ENCODE measurements around the gene GSK3B.
"Not testable (repeated sequence)": the region's sequence is repeated elsewhere in the genome, so short reads cannot be mapped to it uniquely, and the experiment has no call there.

Gene GSK3B

DNA sequence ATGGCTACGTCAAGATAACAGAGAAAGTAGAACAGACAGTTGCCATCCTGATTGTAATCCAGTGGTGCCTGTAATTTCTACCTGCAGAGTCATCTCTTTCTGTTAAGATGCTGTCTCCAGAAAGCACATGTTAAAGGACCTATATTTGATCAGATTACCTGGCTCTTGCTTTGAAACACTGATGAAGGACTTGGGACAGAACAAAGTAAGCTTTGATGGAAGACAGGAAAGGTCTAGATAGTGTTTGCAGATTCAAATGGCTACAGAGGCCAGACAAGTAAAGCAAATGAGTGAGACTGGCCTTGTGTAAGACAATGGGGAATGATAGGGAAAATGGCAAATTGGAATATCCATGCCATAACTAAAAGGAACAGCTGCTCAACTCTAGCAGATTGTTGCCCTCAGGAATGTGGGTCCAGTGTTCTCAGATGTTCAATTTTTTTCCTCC is 1.8 kb upstream of the GSK3B start:
- no peak for DNase-seq (ENCODE audit: low spot score)

DNA sequence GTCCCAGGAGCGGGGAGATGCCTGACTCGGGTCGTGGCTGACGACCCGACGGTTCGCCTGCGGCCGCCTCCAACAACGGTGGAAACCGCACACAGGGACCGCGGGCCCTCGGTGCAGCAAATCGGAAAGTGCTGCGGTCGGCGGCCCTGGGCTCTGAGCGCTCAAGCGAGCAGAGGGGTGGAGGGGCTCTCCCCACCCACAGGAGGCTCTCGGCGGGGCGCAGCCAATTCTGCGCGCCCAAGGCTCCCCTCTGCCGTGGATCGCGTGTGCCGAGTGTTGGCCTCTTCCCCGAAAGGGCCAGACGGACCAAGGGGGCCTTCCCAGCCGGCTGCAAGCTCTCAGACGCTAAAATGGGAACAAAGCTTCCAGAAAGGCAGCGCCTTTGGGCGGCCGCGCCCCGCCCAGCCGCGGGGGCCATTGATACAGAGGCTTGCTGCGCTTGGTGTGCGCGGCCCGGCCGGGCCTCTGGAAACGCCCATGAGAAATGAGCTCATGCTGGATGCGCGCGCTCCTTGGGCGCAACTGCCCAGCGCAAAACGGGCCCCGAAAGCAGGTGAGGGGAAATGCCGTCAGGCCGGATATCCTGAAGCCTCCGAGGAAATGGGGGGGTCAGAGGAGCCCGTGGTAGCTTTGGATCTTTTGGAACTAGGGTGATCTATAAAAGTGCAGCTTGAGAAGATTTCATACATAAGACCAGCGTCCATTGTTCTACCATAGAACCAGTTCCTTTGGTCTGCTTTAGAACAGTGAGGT is 1.2 kb upstream of the GSK3B start:
- DNase-seq (ENCODE audit: low spot score): peak; percentile 78

DNA sequence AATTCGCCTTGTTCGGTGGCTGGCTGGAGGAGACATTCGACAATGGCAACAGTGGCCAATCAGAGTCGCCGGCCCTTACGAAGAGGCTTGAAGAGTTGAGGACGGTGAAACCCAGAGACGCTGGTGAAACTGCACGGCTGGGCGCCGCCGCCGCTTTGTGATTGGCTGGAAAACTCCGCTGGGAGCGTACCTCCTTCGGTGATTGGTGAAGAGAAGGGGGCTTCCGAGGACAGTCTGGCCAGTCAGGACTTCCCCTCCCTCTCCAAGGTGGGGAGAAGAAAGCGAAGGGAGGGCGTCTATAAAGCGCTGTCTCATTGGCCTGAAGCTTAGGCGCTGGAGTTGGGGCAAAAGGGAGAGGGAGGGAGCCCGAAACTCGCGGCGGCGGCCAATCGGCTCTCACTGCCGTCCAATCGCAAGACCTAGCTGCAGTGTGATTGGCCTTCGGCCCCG is 554 bp upstream of the GSK3B start:
- DNase-seq (ENCODE audit: low spot score): peak; percentile 100

DNA sequence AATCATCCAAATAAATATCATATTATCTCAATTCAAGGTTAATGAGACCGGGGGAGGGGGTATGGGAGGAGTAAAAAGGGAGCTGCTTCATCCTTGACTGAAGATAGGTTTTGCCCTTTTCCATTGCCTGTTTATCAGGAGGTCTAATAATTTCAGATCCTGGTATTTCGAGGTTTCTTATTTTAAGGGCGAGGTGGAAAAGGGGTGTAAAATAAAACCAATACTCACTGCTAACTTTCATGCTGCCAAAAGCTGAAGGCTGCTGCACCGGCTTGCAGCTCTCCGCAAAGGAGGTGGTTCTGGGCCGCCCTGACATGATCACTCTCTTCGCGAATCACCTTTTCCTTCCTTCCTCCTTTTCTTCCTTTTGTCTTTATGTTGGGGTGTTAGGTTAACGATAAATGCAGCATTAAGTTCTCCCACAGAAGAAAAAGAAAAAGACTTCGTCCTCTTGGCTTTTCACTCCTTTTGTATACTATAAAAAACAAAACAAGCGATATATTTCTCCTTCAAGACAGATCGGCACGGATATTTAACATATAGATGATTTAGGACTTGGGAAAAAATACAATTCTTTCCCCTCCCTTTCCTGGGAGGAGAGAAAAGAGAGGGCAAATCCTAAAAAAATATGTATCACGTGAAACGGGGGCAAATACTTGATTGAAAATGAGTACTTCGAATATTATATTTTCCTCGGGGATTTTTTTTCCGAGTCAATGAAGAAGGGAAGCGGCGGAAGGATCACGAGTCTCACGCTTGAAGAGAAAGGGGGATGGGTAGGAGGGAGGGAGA is 932 bp downstream of the GSK3B start:
- DNase-seq (ENCODE audit: low spot score): peak; percentile 79

DNA sequence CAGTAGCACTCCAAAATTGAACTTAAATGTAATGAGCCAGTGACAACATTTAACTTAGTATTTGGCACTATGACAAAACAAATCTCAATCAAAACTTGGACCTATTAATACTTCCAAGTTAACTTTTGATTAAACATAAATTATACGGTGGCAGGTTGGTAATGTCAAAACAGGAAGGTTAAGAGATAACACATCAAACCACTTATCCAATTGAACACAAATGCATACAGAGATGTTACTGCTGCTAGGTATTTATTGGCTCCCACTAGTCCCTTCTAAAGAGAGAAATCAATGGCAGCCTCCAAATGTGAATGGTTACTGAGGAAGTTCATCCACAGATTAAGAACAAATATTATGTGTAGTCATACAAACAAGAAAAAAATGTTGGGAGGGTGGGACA is 1.8 kb downstream of the GSK3B start:
- DNase-seq (ENCODE audit: low spot score): peak; percentile 31

DNA sequence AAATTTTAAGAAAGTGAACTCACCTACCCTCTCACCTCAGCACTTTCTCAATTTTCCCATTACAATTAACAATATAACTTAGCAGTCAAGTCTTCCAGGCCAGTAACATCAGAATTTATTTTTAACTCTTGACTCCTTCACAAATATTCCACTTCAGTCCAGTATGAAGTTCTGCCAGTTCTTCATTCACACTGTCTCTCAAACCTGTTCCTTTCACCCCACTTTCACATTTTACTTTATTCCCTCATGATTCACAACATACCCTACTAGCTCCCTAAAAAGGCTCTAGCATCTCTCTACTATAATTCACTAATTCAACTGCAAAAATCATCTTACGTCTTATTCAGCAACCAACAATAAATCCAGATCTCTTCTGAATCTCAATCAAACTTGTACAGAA is 3.8 kb downstream of the GSK3B start:
- no peak for DNase-seq (ENCODE audit: low spot score)

DNA sequence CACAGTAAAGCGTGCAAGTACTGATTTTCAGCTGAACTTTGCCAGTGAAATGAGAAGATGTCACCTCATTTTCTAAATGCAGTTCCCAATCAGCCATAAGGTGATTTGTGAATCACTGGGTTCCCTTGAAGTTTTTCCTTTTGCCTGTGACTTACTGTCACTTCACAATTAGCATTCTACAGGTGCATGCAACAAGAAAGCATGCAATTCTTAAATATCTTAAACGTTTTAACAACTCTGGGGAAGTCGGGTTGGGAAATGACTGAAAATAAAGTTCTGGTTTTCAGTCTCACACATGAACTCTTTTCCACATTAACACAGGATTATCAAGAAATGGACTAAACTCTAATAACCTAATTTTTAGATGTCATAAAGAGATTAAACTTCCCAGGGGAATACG is 5.2 kb downstream of the GSK3B start:
- DNase-seq (ENCODE audit: low spot score): no peak

DNA sequence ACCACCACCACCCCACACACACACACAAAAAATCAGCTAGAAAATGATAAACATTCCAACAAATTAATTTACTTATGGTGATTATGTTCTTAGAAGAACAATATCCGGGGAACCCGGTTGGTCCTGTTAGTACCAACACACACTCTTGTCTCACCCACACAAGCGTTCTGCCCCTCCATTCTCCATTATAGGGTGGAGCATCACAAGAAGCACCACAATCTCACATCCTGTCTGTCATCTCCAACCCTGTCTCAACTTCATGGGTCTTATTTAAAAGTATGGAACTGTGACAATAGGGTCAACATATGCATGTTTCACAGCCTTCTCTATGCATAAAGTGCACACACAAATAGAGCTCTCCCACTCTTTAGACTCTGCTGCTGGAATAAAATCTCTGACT is 5.6 kb downstream of the GSK3B start:
- DNase-seq (ENCODE audit: low spot score): peak; percentile 7

DNA sequence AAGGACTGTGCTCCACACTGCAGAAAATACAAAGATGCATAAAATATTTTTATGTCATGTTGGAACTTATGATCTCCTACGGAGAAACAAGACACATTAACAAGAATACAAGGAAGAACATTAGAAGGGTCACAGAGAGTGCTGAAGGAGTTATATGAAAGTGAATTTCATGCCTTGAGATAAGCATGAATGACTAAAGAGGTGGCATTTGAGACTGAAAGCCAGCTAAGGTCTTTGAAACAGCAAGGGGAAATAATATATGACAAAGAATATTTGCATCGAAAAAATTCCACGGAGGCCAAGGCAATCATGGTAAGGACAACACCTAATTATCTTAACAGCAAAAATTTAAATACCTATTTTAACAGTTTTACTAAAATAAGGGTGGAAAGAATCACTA is 12.5 kb downstream of the GSK3B start:
- no peak for DNase-seq (ENCODE audit: low spot score)

DNA sequence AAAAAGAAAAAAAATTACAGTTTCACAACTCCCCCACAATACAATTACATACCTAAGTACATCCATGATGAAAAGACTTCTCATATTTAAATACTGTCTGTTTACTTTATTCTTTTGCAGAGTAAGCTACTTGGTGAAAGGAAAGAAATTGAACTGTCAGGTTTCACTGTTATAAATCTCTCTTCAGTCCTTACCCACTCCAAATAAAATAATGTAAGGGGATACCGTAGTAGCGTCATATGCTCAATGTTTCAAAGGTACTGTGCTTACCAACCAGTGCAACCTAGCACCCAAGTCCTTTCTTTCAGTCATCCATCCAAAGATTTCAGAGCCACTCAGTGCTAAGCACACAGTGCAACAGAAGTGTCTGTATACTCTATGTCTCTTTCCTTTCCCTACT is 13.4 kb downstream of the GSK3B start:
- no peak for DNase-seq (ENCODE audit: low spot score)

DNA sequence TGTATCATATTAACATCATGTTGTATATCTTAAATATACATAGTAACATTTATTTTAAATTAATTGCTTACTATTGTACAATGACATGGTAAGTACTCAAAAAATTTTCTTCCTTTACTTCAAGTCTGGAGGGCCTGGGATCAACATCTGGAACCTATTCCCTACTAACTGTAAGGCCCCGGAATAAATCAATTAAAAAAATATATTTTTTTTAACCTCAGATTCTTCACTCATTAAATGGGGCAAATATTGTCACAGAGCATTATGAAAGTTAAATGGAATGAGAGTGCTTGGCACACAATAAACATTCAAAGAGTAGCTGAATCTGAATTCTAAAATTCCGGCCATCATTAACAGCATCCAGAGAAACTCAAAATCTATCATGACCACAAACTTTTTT is 16.5 kb downstream of the GSK3B start:
- no peak for DNase-seq (ENCODE audit: low spot score)

DNA sequence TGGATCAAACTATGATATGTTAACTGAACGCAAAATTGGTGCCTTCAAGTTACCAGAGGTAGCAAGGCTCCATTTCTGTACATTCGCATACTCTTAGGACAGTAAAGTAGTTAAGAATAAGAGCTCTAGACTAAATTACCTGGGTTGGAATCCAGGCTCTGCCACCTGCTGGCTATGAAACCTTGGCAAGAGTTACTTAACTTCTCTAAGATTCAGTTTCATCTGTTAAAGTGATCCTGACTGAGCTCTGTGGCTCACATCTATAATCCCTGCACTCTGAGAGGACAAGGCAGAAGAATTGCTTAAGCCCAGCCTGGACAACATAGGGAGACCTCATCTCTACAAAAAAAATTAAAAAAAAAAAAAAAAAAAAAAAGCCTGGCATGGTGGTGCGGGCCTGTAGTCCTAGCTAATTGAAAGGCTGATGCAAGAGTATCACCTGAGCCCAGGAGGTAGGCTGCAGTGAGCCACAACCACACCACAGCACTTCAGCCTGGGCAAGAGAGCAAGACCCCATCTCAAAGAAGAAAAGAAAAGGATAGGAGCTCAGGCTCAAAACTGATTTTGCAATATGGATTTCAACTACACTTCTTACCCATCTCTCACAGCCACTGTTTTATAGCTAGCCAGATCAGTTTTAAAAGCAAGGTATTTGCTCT is 21.3 kb downstream of the GSK3B start:
- no peak for DNase-seq (ENCODE audit: low spot score)

DNA sequence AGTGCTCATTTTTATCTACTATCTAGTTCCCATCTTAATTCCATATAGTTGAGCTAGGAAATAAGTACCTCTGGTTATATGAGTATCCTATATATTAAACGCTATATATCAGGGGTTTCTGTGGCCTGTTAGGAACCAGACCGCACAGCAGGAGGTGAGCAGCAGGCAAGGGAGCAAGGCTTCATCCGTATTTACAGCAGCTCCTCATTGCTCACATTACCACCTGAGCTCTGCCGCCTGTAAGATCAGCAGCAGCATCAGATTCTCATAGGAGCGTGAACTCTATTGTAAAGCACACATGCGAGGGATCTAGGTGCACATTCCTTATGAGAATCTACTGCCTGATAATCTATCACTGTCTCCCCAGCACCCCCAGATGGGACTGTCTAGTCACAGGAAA is 23.0 kb downstream of the GSK3B start:
- no peak for DNase-seq (ENCODE audit: low spot score)

DNA sequence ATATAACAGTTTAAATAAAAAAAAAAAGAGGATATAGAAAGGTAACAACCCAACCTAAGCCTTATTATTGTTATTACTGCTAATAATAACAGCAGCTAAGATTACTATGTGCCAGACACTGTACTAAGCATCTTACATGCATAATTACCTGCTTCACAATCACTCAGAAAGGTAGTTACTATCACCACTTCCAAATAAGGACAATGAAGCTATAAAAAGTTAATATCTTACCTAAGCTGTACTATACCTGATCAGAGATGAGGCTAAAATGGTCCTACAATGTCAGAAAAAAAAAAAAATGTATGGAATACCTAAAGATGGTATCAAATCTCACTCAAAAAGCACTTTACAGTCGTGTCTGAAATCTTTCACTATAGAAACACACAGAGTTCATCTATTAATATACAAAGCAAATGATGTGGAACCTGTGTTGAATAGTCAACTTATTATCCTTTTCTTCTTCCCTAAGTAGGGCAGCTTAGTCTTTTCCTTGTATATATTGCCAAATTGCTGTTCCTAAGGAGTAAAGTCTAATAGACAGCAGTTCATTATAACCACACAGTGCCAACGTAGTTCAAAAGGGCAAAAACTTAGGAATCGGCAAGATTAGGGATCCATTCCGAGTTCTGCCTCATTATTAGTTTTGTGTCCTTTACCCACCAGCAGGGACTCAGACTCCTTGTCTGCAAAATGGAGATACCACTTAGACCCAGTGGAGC is 23.8 kb downstream of the GSK3B start:
- no peak for DNase-seq (ENCODE audit: low spot score)

DNA sequence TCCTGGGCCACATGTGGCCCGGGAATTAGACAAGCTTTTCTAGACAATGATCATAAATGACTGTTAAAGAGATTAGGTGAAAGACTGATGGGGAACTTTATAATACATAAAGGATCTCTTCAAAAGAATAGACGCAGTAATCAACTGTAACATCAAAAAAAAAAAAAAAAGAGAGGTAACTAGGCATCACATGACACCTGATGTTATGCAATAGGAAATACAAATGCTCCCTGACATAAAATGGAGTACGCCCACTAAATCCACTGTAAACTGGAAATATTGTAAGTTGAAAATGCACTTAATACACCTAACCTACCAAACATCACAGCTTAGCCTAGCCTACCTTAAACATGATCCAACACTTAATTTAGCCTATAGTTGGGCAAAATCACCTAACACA is 27.2 kb downstream of the GSK3B start:
- no peak for DNase-seq (ENCODE audit: low spot score)

DNA sequence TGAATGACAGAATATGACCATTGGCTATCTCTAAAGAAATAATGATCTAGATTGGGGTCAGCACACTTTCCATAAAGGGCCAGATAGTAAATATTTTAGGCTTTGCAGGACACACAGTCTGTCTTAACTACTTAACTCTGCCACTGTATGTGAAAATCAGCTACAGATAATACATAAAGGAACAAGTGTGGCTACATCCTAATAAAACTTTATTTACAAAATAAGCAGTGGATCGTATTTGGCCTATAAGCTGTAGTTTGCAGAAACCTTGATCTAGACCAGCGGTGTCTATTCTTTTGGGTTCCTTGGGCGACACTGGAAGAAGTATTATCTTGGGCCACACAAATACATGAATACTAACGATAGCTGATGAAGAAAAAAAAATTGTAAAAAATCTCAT is 27.6 kb downstream of the GSK3B start:
- DNase-seq (ENCODE audit: low spot score): no peak

DNA sequence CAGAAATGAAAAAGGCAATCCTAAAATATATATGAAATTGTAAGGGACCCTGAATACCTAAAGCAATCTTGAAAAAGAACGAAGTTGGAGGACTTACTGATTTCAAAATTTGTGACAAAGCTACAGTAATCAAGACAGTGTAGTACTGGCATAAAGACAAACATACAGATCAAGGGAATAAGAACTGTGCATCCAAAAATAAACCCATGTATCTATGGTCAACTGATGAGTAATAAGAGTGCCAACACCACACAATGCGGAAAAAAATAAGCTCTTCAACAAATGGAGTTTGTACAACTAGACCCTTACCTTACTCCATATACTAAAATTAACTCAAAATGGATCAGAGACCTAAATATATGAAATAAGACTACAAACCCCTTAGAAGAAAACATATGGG is 29.6 kb downstream of the GSK3B start:
- DNase-seq (ENCODE audit: low spot score): no peak

DNA sequence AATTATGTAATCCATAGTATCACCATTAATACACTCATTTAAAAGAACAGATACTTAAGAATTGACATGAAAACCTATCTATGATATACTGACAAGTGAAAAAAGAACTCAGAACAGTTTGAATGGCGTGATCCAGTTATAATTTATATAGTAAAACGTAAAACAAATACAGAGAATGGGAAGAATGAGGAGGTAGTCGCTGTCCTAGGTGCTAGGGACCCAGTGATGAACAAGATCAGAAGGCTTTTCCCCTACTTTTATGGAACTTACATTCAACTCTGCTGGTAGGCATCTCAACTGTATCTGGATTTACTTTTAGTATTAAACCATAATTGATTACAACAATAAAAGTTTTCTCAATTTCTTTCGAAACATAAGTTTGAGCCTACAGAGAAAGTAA is 31.8 kb downstream of the GSK3B start:
- DNase-seq (ENCODE audit: low spot score): no peak

DNA sequence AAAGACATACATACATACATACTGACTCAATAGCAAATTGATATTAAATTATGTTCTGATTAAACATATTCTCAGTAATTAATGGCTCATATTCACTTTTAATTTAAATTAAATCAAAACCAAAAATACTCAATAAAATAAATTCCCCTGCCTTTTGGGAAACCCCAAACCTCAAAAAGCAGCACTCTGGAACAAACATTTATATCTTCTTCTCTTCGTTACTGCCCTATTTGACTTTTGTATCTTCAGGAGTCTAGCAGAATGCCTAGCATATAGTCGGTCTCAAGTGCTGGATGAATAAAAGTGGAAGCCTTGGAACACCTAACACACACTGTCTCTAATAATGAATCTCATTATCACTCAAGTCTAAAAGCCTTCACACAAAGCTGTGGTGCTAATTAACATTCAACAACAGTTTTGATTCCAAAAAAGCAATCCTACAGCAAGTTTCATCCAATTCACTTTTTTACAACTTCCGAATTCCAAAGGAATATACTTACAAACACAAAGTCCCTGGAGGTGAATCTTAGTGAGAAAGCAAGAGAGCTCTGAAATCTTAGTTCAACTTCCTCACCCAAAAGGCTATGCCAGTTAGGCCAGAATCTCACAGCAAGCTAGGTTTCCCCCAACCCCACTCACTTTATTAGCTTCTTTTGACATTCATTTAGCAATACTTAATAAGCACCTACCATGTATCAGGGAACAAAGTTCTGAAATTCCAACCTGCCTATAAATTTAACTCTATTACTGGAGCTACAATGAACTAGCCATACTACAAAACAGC is 35.0 kb downstream of the GSK3B start:
- no peak for DNase-seq (ENCODE audit: low spot score)

DNA sequence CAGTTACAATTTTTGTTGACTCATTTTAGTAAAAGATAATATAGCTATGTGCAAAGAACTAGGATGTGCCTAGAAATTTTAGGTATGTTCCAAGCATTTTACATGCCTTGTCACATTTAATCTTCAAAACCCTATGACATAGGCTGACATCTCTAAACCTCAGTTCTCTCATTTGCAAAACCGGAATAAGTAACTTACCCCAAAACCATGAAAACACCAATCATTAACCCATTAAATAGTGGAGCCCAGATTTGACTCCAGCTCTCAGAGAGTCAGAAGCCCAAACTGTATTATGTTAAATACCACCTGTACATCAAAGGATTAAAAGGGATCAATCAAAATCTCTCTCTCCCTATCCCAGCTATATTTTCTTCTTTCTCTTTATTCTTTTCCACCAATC is 36.6 kb downstream of the GSK3B start:
- DNase-seq (ENCODE audit: low spot score): no peak

DNA sequence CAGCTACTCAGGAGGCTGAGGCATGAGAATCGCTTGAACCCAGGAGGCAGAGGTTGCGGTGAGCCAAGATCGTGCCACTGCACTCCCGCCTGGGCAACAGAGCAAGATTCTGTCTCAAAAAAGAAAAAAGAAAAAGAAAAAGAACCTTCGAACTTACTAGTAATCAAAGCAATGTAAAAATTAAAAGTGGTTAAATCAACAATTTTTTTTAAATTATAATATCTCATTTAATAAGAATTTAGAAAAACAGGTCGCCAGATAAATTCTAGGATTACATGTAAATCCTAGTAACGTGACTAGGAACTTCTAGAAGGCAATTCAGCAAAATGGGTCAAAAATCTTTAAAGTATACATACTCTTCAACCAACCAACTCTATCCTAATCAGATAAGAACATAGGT is 37.2 kb downstream of the GSK3B start:
- DNase-seq (ENCODE audit: low spot score): no peak

DNA sequence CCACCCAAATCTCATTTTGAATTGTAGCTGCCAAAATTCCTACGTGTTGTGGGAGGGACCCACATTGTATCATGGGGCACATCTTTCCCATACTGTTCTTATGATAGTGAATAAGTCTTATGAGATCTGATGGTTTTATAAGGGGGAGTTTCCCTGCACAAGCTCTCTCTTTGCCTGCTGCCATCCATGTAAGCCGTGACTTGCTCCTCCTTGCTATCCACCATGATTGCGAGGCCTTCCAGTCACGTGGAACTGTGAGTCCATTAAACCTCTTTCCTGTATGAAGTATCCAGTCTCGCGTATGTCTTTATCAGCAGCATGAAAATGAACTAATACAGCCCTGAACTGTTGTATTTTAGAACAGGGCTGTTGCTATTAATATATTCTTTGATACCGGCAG is 40.6 kb downstream of the GSK3B start:
- DNase-seq (ENCODE audit: low spot score): not testable (repeated sequence)

Data from pons (tissue), 1 donor.